GM12892 (cell line): ENCODE data around the gene CUL2.
"Not testable (repeated sequence)": the region's sequence is repeated elsewhere in the genome, so short reads cannot be mapped to it uniquely, and the experiment has no call there.

Experiments used
- DNase-seq: peaks from one replicate; pipeline ENCODE4 v3.0.0; 2011; ENCODE audit not compliant: insufficient read length
- FAIRE-seq: peaks from 2 replicates; lab custom pipeline; 2011; peaks lifted over from hg19 to GRCh38; lab: Jason Lieb, UNC
- POLR2A ChIP-seq: IDR thresholded peaks from 2 replicates; pipeline ENCODE4 v1.6.1; 2011; ENCODE audit warnings: low read depth, low read length, control low read depth
- POLR2AphosphoS5 ChIP-seq: IDR thresholded peaks from 2 replicates; pipeline ENCODE4 v1.6.1; 2011; ENCODE audit warnings: low read depth, low read length, control low read depth
- TAF1 ChIP-seq: IDR thresholded peaks from 2 replicates; pipeline ENCODE4 v1.6.1; 2011; ENCODE audit warnings: low read depth, mild to moderate bottlenecking, control low read depth, low read length, borderline replicate concordance

The CUL2 gene

DNA sequence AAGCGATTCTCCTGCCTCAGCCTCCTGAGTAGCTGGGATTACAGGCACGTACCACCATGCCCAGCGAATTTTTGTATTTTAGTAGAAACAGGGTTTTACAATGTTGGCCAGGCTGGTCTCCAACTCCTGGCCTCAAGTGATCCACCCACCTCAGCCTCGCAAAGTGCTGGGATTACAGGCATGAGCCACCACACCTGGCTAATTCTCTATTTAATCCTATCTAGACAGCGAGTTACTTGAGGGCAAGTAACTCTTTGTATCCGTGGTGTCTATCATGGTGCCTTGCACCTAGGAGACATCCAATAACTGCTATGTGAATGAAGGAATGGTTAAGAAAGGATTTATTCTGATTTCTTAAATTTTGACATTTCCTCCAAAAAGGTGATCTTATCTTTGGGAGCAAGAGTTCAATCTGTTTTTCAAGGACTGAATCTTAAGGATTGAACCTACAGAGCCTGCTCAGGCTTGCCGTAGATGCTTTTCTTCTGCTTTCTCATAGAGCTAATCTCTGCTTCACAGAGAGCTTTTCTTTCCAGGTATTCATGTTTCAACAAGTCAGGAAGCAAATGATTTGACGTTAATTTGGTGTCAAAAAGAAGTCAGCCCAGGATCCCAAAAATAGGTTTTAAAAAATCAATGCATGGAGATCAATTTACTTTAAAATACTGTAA lies 101.6 kb downstream of the CUL2 start:
- DNase-seq = no peak
- TF ChIP-seq TAF1 = no peak
- no peak for TF ChIP-seq POLR2AphosphoS5
- FAIRE-seq = no peak

DNA sequence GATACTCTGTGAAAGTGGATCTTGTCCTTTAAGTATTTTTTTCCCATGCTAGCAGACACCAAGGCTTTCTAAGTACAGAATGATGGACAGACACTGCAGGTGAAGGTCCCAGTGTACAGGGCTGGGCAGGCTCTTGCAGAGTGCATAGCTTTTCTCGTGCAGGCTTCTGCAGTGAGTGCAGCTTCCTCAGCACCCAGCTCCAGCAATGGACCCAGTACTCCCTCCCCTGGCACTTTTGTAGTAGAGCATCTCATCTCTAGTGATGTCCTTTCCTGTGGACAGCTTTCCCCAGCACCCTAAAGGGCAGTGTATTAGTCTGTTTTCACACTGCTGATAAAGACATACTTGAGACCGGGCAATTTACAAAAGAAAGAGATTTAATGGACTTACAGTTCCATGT lies 104.3 kb downstream of the CUL2 start:
- no peak for DNase-seq
- FAIRE-seq = no peak
- TF ChIP-seq TAF1 (no peak), POLR2AphosphoS5 (no peak), POLR2A (no peak)

DNA sequence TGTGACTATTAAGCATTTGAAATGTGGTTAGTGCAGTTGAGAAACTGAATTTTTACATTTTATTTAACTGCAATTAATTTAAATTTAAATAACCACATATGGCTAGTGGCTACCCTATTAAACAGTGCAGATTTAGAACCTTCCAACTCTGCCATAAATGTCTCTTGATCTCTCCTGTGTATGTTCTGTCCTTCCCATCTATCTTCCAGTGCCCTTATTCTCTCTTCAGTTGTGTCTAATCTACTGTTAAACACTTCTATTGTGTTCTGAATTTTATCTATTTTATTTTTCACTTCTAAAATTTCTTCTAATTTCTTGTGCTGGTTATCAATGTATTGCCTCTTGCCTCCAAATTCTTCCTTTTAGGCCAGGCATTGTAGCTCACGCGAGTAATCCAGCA lies 105.0 kb downstream of the CUL2 start:
- TF ChIP-seq POLR2AphosphoS5 = no peak
- TF ChIP-seq TAF1 = no peak
- TF ChIP-seq POLR2A = no peak
- FAIRE-seq (no peak), DNase-seq (no peak)

DNA sequence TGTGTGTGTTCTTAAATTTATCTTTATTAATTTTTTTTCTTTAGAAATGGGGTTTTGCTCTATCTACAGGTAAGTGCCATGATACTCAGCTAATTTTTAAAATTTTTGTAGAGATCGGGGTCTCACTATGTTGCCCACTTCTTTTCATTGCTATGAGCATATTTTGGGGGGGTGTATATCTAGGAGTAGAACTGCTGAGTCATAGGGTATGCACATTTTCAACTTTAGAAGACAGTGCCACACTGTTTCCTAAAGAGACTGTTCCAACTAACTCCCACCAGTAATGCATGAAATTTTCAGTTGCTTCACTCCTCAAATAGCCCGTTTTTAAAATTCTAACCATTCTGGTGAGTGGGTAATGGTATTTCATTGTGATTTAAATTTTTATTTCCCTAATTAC lies 108.3 kb downstream of the CUL2 start:
- no peak for TF ChIP-seq POLR2A
- no peak for TF ChIP-seq POLR2AphosphoS5
- no peak for TF ChIP-seq TAF1
- FAIRE-seq = no peak

DNA sequence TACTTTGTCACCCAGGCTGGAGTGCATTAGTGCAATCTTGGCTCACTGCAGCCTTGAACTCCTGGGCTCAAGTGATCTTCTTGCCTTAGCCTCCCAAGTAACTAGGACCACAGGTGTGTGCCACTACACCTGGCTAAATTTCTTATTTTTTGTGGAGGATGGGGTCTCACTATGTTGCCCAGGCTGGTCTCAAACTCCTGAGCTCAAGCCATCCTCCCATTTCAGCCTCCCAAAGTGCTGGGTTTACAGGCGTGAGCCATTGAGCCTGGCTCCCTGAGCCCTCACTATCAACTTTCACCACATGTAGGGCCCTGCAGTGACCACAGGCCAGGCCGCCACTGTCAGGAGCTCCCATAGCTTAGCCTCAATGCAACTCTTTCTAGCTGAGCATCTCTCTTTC lies 110.2 kb downstream of the CUL2 start:
- no peak for FAIRE-seq
- no peak for DNase-seq
- TF ChIP-seq POLR2A (no peak), POLR2AphosphoS5 (no peak), TAF1 (no peak)

More for the DNA sequence above, 108.3 kb downstream of the CUL2 start:
- no peak for DNase-seq

DNA sequence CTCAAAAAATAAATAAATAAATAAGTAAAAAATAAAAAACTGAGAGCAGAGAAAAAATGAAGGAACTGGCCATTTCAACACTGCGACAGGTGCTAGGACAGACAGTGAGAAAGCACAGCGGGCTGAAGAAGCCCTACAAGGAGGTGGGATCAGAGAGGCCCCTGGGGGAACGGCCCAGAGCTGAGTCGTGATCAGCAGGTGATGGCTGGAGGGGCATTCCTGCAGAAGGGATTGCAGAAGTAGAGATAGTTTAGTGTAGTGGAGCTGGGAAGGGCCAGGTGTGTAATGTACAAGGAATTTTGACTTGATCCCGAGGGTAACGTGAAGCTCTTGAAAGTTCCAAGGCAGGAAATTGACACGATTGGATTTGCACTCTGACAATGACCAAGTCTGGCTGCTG lies 112.1 kb downstream of the CUL2 start:
- TF ChIP-seq POLR2A (no peak), POLR2AphosphoS5 (no peak), TAF1 (no peak)
- no peak for DNase-seq
- FAIRE-seq = no peak

DNA sequence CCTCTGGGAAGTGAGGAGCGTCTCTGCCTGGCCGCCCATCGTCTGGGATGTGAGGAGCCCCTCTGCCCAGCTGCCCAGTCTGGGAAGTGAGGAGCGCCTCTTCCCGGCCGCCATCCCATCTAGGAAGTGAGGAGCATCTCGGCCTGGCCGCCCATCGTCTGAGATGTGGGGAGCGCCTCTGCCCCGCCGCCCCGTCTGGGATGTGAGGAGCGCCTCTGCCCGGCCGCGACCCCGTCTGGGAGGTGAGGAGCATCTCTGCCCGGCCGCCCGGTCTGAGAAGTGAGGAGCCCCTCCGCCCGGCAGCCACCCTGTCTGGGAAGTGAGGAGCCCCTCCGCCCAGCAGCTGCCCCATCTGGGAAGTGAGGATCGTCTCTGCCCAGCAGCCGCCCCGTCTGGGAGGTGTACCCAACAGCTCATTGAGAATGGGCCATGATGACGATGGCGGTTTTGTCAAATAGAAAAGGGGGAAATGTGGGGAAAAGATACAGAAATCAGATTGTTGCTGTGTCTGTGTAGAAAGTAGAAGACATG lies 113.7 kb downstream of the CUL2 start:
- FAIRE-seq = not testable (repeated sequence)

DNA sequence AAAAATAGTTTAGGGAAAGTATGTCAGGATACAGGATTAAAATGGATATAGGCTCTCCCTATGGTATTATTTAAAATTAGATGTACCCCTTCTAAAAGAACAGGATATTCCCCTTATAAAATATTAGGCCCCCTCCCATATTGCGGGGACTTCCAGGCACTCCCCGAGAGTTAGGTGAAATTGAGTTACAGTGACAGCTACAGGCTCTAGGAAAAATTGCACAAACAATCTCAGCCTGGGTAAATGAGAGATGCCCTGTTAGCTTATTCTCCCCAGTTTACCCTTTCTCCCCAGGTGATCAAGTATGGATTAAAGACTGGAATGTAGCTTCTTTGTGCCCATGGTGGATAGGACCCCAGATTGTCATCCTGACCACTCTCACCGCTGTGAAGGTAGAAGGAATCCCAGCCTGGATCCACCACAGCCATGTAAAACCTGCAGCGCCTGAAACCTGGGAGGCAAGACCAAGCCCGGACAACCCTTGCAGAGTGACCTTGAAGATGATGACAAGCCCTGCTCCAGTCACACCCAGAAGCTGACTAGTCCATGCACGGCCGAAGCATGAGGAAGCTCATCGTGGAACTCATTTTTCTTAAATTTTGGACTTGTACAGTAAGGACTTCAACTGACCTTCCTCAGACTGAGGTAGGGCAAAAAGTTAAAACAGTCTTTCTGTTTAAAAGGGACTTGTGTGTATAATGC lies 115.6 kb downstream of the CUL2 start:
- not testable (repeated sequence) for DNase-seq, FAIRE-seq

More for the DNA sequence above, 113.7 kb downstream of the CUL2 start:
- DNase-seq = not testable (repeated sequence)

DNA sequence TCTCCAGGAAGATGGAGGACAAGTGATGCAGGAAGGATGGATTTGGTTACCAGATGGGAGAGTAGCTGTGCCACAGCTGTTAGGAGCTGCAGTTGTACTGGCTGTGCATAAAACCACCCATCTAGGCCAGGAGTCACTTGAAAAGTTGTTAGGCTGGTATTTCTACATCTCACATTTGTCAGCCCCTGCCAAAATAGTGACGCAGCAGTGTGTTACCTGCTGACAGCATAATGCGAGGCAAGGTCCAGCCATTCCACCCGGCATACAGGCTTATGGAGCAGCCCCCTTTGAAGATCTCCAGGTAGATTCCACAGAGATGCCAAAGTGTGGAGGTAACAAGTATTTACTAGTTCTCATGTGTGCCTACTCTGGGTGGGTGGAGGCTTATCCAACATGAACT lies 116.4 kb downstream of the CUL2 start:
- not testable (repeated sequence) for FAIRE-seq, DNase-seq

DNA sequence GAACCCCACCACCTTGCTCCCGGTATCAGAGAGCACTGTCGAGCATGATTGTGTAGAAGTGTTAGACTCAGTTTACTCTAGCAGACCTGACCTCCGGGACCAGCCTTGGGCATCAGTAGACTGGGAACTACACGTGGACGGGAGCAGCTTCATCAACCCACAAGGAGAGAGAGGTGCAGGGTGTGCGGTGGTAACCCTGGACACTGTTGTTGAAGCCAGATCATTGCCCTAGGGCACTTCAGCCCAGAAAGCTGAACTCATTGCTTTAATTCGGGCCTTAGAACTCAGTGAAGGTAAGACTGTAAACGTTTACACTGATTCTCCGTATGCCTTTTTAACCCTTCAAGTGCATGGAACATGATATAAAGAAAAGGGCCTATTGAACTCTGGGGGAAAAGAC lies 117.0 kb downstream of the CUL2 start:
- DNase-seq, FAIRE-seq: not testable (repeated sequence)

DNA sequence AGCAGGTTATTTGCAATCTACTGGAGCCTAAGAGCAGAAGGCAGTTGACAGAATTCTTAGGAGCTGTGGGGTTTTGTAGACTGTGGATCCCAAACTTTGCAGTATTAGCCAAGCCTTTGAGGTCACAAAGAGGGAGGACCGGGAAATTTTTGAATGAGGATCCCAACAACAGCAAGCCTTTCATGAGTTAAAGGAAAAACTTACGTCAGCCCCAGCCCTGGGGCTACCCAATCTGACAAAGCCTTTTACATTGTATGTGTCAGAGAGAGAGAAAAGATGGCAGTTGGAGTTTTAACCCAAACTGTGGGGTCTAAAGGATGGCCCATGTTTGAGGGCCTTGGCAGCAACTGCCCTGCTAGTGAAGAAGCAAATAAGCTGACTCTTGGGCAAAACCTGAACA lies 117.5 kb downstream of the CUL2 start:
- FAIRE-seq, DNase-seq: not testable (repeated sequence)

DNA sequence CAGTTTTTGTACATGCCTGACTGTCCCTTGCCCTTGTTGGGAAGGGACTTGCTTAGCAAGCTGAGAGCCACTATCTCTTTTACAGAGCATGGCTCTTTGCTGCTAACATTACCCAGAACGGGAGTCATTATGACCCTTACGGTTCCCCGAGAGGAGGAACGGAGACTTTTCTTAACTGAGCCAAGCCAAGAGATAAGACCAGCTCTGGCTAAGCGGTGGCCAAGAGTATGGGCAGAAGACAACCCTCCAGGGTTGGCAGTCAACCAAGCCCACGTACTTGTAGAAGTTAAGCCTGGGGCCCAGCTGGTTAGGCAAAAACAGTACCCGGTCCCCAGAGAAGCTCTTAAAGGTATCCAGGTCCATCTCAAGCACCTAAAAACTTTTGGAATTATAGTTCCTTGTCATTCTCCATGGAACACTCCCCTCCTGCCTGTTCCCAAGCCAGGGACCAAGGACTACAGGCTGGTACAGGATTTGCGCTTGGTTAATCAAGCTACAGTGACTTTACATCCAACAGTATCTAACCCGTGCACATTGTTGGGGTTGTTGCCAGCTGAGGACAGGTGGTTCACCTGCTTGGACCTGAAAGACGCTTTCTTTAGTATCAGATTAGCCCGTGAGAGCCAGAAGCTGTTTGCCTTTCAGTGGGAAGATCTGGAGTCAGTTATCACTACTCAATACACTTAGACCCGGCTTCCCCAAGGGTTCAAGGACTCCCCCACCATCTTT lies 118.4 kb downstream of the CUL2 start:
- not testable (repeated sequence) for DNase-seq, FAIRE-seq

DNA sequence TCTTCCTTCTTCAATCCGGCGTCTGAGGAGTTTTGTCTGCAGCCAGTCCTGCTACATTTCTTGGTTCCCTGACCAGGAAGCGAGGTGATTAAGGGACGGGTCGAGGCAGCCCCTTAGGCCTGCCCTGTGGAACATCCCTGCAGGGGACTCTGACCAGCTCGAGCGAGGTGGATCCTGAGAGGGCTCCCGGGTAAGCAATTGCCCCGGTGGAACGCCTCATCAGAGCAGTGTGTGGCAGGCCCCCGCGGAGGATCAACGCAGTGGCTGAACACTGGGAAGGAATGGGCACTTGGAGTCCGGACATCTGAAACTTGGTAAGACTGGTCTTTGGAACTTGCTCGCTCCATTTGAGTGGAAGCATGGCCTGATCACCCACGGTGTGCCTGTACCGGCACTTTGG lies 121.0 kb downstream of the CUL2 start:
- FAIRE-seq = no peak
- no peak for DNase-seq
- TF ChIP-seq POLR2A = no peak
- TF ChIP-seq TAF1 = no peak
- no peak for TF ChIP-seq POLR2AphosphoS5
